Activated naive CD4-positive, alpha-beta T cell treated with anti-CD3 and anti-CD28 coated beads, Interleukin-2, amount 10 ng/mL, durations not matched to agents 7 days and 5 days (primary cell): ENCODE data around the gene MRGPRG.
A peak's percentile ranks its signal among the peaks of the same experiment; 100 is the strongest.

Source experiments
- CTCF ChIA-PET: fragments of 350-600 bp; sonication (Branson Sonifier 250); formaldehyde crosslinking; loops from one replicate; lab custom pipeline; 2021; ENCODE audit warnings: antibody characterized with exemption; lab: Charles Lee
- DNase-seq: peaks from one replicate; pipeline ENCODE4 v3.0.0-alpha.2; 2020
- H3K27ac Mint-ChIP-seq: one replicate; pipeline ENCODE4 v1.8.0; 2021; ENCODE audit warnings: mild to moderate bottlenecking, moderate library complexity, mixed read lengths
- H3K27me3 Mint-ChIP-seq: one replicate; pipeline ENCODE4 v1.8.0; 2021; ENCODE audit warnings: mild to moderate bottlenecking, mixed read lengths
- H3K36me3 Mint-ChIP-seq: one replicate; pipeline ENCODE4 v1.8.0; 2021; ENCODE audit warnings: mixed read lengths
- H3K4me1 Mint-ChIP-seq: one replicate; pipeline ENCODE4 v1.8.0; 2021; ENCODE audit warnings: mixed read lengths
- H3K4me3 Mint-ChIP-seq: one replicate; pipeline ENCODE4 v1.8.0; 2021; ENCODE audit warnings: mild to moderate bottlenecking, moderate library complexity, mixed read lengths
- H3K9me3 Mint-ChIP-seq: one replicate; pipeline ENCODE4 v1.8.0; 2021; ENCODE audit warnings: mixed read lengths

MRGPRG gene

GRCh38 chr11:3220521-3221407 lies 2.2 kb upstream of the MRGPRG start:
- Mint-ChIP-seq H3K4me1 (peaks cover 14% of the 10 kb centered on the region), H3K9me3 (no peaks in the 10 kb centered on the region), H3K27me3 (peaks cover 58% of the 10 kb centered on the region), H3K36me3 (no peaks in the 10 kb centered on the region), H3K4me3 (no peak overlapping the region), H3K27ac (no peak overlapping the region)
- DNase-seq = peak; percentile 18
- CTCF ChIA-PET = no interaction called here

- H3K9me3 Mint-ChIP-seq = no peaks in the 10 kb centered on the region
- no peak overlapping the region for H3K4me3 Mint-ChIP-seq
- H3K36me3 Mint-ChIP-seq = no peaks in the 10 kb centered on the region
- CTCF ChIA-PET = interaction anchor here (1.0 to 1.1 kb wide), 2 partner anchors 110 to 121 kb away, joined by 3 read pairs; no protein-coding TSS in a partner anchor
- peaks cover 64% of the 10 kb centered on the region for H3K27me3 Mint-ChIP-seq
- H3K4me1 Mint-ChIP-seq = peaks cover 14% of the 10 kb centered on the region
- no peak overlapping the region for H3K27ac Mint-ChIP-seq
- no peak for DNase-seq
Observed at GRCh38 chr11:3220101-3220500, 1.5 kb upstream of the MRGPRG start.

DNA sequence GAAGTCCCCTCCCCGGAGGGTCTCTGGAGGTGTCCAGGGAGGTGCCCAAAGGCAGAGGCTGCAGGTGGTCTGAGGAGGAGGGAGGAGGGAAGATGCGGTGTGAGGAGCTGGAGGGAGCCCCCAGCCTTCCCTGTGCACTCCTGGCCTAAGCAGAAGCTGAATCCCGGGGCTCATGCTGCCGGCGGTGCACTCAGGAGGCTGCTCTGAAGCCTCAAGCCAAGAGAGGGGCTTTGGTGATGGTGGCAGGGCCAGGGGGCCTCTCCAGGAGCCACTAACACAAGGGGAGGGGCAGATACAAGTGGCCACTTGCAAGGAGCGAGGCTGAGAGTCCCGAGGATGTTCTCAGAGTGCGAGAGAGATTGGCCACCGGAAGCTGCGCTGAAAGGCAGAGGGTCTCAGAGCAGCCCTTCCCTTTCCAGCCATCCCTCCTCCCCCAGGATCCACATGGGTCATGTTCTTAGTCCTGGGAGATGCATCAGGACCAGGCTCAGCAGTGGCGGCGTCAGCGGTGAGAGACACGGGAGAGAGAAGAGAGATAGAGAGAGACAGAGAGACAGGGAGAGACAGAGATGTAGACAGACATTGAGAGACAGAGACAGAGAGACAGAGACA lies 774 bp upstream of the MRGPRG start:
- CTCF ChIA-PET = interaction anchor here (1.0 to 1.1 kb wide), 2 partner anchors 109 to 122 kb away, joined by 3 read pairs; no protein-coding TSS in a partner anchor
- Mint-ChIP-seq H3K4me3 (no peak overlapping the region), H3K9me3 (no peaks in the 10 kb centered on the region), H3K36me3 (no peaks in the 10 kb centered on the region), H3K27me3 (peaks cover 62% of the 10 kb centered on the region), H3K27ac (no peak overlapping the region), H3K4me1 (peaks cover 14% of the 10 kb centered on the region)
- peak; percentile 14 for DNase-seq

GRCh38 chr11:3217818-3218482 lies 663 bp downstream of the MRGPRG start:
- Mint-ChIP-seq H3K27me3 (peaks cover 55% of the 10 kb centered on the region), H3K27ac (no peak overlapping the region), H3K4me3 (no peak overlapping the region), H3K9me3 (no peaks in the 10 kb centered on the region), H3K36me3 (no peaks in the 10 kb centered on the region), H3K4me1 (peaks cover 9% of the 10 kb centered on the region)
- CTCF ChIA-PET = no interaction called here
- peak; percentile 14 for DNase-seq

DNA sequence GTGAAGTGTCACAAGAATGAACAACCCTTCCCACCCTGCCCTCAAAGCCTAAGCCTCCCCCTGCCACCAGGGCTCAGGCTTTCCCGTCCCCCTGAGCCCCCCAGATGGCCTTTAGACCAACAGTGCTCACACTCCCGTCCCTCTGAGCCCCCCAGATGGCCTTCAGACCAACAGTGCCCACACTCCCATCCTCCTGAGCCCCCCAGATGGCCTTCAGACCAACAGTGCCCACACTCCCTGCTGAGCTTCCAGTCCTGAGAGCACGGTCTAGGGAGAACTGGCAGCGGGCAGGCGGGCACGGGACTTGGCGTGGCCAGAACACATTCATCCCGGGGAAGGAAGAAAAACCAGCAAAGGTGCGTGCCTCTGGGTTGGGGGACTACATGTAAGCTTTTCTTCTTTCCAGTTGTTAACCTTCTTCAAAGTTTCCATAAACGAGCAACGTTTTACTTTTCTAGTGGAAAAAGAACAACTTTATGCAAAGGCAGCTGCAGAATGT lies 2.5 kb downstream of the MRGPRG start:
- CTCF ChIA-PET = interaction anchor here (1.2 to 1.7 kb wide), 2 partner anchors 10 to 105 kb away, joined by 3 to 5 read pairs; no protein-coding TSS in a partner anchor
- peaks cover 4% of the 10 kb centered on the region for H3K4me1 Mint-ChIP-seq
- peak; percentile 3 for DNase-seq
- no peaks in the 10 kb centered on the region for H3K9me3 Mint-ChIP-seq
- H3K4me3 Mint-ChIP-seq = no peak overlapping the region
- peaks cover 50% of the 10 kb centered on the region for H3K27me3 Mint-ChIP-seq
- no peaks in the 10 kb centered on the region for H3K36me3 Mint-ChIP-seq
- no peak overlapping the region for H3K27ac Mint-ChIP-seq

DNA sequence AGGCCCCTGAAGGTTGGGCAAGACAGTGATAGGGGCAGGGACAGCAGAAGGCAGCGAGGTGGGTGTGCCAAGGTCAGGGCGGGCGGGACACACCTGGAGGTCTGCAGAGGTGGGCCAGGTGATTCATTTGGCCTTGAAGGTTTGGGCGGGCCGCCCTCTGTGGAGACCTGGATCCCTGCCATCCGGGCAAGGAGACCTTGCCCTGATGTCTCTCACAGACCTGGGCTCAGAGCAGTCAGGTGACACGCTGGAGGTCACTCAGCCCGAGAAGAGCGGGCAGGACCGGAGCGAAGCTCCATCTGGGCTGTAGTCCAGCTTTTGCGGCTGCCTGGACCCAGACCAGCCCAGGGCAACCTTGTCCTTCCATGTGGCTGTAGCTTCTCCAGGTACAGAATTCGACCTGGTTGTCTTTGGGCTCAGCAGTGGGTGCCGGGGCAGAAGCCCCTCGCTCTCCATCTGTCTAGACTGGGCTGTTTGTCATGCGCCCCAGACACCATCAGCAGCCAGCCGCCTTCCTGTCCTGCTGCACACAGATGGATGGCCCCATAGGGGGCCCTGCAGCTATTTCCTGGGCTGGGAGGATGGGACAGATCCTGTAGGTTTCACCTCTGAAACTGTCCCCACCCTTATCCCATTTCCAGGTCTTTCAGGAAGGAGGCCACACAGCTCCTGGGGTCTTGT lies 3.1 kb downstream of the MRGPRG start:
- CTCF ChIA-PET = interaction anchor here (1.2 to 1.7 kb wide), 2 partner anchors 10 to 105 kb away, joined by 3 to 5 read pairs; no protein-coding TSS in a partner anchor
- H3K9me3 Mint-ChIP-seq = no peaks in the 10 kb centered on the region
- no peak overlapping the region for H3K4me3 Mint-ChIP-seq
- peaks cover 4% of the 10 kb centered on the region for H3K4me1 Mint-ChIP-seq
- H3K36me3 Mint-ChIP-seq = no peaks in the 10 kb centered on the region
- DNase-seq = peak; percentile 13
- no peak overlapping the region for H3K27ac Mint-ChIP-seq
- H3K27me3 Mint-ChIP-seq = peaks cover 46% of the 10 kb centered on the region

DNA sequence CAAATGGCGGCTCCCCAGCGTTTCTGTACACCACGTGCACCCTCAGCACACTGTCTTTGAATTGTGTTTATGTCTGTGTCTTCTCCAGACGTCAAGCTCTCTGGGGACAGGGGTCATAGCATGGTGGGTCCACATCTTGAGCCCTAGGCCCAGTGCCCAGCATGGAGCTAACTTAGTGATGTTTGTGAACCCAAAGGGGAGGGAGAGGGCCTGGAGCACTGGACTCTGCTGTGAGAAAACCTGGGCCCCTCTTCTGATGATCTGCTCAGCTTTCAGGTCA lies 4.3 kb downstream of the MRGPRG start:
- no peak overlapping the region for H3K4me3 Mint-ChIP-seq
- DNase-seq = no peak
- no peaks in the 10 kb centered on the region for H3K36me3 Mint-ChIP-seq
- H3K27me3 Mint-ChIP-seq = peaks cover 40% of the 10 kb centered on the region
- CTCF ChIA-PET = no interaction called here
- H3K27ac Mint-ChIP-seq = no peak overlapping the region
- H3K4me1 Mint-ChIP-seq = peaks cover 4% of the 10 kb centered on the region
- no peaks in the 10 kb centered on the region for H3K9me3 Mint-ChIP-seq

GRCh38 chr11:3213659-3214419 lies 4.8 kb downstream of the MRGPRG start:
- no peaks in the 10 kb centered on the region for H3K36me3 Mint-ChIP-seq
- H3K9me3 Mint-ChIP-seq = no peaks in the 10 kb centered on the region
- H3K27ac Mint-ChIP-seq = no peak overlapping the region
- no peak overlapping the region for H3K4me3 Mint-ChIP-seq
- CTCF ChIA-PET = no interaction called here
- DNase-seq = peak; percentile 11
- peaks cover 41% of the 10 kb centered on the region for H3K27me3 Mint-ChIP-seq
- H3K4me1 Mint-ChIP-seq = peaks cover 4% of the 10 kb centered on the region

- CTCF ChIA-PET = no interaction called here
- Mint-ChIP-seq H3K4me1 (no peaks in the 10 kb centered on the region), H3K9me3 (no peaks in the 10 kb centered on the region), H3K36me3 (no peaks in the 10 kb centered on the region), H3K27me3 (peaks cover 32% of the 10 kb centered on the region), H3K4me3 (no peak overlapping the region), H3K27ac (no peak overlapping the region)
- no peak for DNase-seq
Observed at GRCh38 chr11:3208272-3208671, 10.3 kb downstream of the MRGPRG start.

DNA sequence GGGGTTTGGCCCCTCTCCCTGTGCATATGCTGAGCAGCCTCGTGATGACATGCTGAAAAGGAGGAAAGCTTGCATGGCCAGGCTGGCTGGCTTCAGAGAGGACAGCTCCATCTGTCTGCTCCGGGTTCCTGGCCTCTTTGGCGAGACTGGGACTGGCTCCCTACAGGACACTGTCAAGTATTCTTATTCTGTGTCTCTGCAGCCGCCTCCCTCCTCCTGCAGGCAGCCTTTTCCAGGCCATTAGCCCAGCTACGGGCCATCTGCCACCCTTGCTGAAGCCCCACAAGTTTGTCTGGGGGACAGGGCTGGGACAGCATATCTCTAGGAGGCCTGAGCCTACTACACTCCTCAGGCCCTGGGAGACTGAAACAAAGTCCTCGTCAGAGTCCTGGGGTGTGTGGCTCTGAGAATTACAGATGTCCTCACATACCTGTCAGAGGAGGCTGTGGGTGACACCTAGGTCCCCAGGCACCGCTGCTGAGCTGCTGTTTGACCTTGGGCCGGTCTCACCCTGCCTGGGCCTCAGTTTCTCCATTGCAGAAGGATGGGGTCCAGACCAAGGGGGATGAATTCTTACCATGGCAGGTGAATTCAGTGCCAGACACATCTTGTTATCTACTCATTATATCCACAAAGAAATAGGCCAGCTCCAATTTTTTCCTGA lies 11.0 kb downstream of the MRGPRG start:
- CTCF ChIA-PET = no interaction called here
- no peak for DNase-seq
- H3K36me3 Mint-ChIP-seq = no peaks in the 10 kb centered on the region
- H3K27me3 Mint-ChIP-seq = peaks cover 38% of the 10 kb centered on the region
- no peak overlapping the region for H3K4me3 Mint-ChIP-seq
- no peak overlapping the region for H3K27ac Mint-ChIP-seq
- no peaks in the 10 kb centered on the region for H3K4me1 Mint-ChIP-seq
- H3K9me3 Mint-ChIP-seq = no peaks in the 10 kb centered on the region

- H3K4me1 Mint-ChIP-seq = no peaks in the 10 kb centered on the region
- no peak overlapping the region for H3K27ac Mint-ChIP-seq
- no peak overlapping the region for H3K4me3 Mint-ChIP-seq
- no peaks in the 10 kb centered on the region for H3K9me3 Mint-ChIP-seq
- no peak for DNase-seq
- no peaks in the 10 kb centered on the region for H3K36me3 Mint-ChIP-seq
- CTCF ChIA-PET = no interaction called here
- H3K27me3 Mint-ChIP-seq = peaks cover 45% of the 10 kb centered on the region
Observed at GRCh38 chr11:3206922-3207204, 11.8 kb downstream of the MRGPRG start.

DNA sequence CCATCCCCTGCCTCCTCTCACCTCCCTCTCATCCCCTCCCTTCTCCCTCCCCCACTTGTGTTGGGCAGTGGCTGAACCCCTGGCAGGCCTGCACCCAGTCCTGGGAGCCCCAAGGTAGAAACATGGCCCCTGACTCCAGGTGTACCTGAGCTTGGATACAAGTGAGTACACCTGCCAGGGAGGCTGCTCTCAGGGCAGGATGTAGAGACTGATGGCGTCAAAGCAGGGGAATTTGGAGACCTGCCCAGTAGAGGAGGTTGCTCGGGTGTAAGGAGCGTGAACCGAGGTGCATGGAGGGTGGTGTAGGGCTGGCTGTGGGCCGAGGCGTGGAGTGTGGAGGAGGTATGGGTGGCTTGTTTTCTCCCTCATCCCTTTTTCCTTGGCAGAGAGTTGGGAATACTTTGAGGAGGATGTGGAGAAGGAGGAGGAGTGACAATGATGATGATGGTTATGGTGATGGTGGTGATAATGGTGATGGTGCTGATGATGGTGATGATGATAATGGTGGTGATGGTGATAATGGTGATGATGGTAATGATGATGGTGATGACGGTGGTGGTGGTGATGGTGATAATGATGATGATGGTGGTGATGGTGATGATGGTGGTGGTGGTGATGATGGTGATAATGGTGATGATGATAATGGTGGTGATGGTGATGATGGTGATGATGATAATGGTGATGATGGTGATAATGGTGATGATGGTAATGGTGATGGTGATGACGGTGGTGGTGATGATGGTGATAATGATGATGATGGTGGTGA lies 12.3 kb downstream of the MRGPRG start:
- no peak for DNase-seq
- H3K9me3 Mint-ChIP-seq = no peaks in the 10 kb centered on the region
- H3K36me3 Mint-ChIP-seq = no peaks in the 10 kb centered on the region
- H3K4me1 Mint-ChIP-seq = no peaks in the 10 kb centered on the region
- CTCF ChIA-PET = no interaction called here
- H3K27me3 Mint-ChIP-seq = peaks cover 45% of the 10 kb centered on the region
- H3K27ac Mint-ChIP-seq = no peak overlapping the region
- H3K4me3 Mint-ChIP-seq = no peak overlapping the region
